Sigmoid colon (tissue), 7 donors: ENCODE data around the gene DTD1. TPM values are rescaled to one million over a fixed set of nuclear protein-coding genes. Genes with fewer than 3 reads are reported as not detected.

Source experiments
- DNase-seq: peaks from one replicate; pipeline ENCODE4 v3.0.0-alpha.2; 2019
- H3K27ac ChIP-seq, 4 donors: fragments of 200-600 bp; sonication (generic); one replicate each; pipeline ENCODE4 v1.5.1; 2016 to 2019; ENCODE audit warnings: mild to moderate bottlenecking in 1 of 4
- H3K27me3 ChIP-seq, 3 donors: fragments of 200-600 bp; sonication (generic); one replicate each; pipeline ENCODE4 v1.5.1; 2019; ENCODE audit warnings: mild to moderate bottlenecking in 1 of 3
- H3K36me3 ChIP-seq, 4 donors: fragments of 200-600 bp; sonication (generic); one replicate each; pipeline ENCODE4 v1.5.1; 2016 to 2019
- H3K4me1 ChIP-seq, 4 donors: fragments of 200-600 bp; sonication (generic); one replicate each; pipeline ENCODE4 v1.5.1; 2017 to 2019
- H3K4me3 ChIP-seq, 4 donors: fragments of 200-600 bp; sonication (generic); one replicate each; pipeline ENCODE4 v1.5.1; 2017 to 2019; ENCODE audit warnings: mild to moderate bottlenecking in 2 of 4, moderate library complexity in 1 of 4
- H3K9me3 ChIP-seq, 4 donors: fragments of 200-600 bp in 3 of 4; sonication (generic) in 3 of 4; one replicate each; pipeline versions ENCODE4 v1.5.1 to v1.6.1; 2013 to 2019
- EP300 ChIP-seq, 4 donors: sonication (generic); formaldehyde crosslinking; IDR thresholded peaks; one replicate each; pipeline ENCODE4 v1.6.1; 2017; ENCODE audit warnings: antibody characterized with exemption in 4 of 4
- POLR2A ChIP-seq, 2 donors: fragments of 450-650 bp; IDR thresholded peaks; one replicate each; pipeline ENCODE4 v1.6.1; 2016; ENCODE audit warnings: antibody characterized with exemption in 2 of 2, mild to moderate bottlenecking in 2 of 2, moderate library complexity in 2 of 2
- POLR2AphosphoS5 ChIP-seq, 4 donors: sonication (generic); formaldehyde crosslinking; IDR thresholded peaks; one replicate each; pipeline ENCODE4 v1.6.1; 2017; ENCODE audit warnings: antibody characterized with exemption in 4 of 4
- WGBS, 2 donors: extraction: QIAGEN DNeasy Blood & Tissue Kit; methylation state at CpG; one replicate each; pipeline ENCODE4 v1.1.7; 2013; 5-methylcytosine and 5-hydroxymethylcytosine counted together
- intact Hi-C: fragments of 100-400 bp; cut with DNase I; formaldehyde crosslinking; loops from one replicate; pipeline ENCODE4 v1.15.1; 2023
- polyA plus RNA-seq, 3 donors: library from polyadenylated mRNA; stranded (reverse); fragments of 200-250 nt; gene quantifications; one replicate each; pipeline ENCODE4 v1.2.3, GENCODE V29; 2013
- total RNA-seq, 4 donors: library from RNA; depleted of rRNA; stranded (reverse); fragments of >200 nt; gene quantifications; one replicate each; pipeline ENCODE4 v1.1.0, GENCODE V29; 2016
- TF ChIP-seq, protein P1 (sequence below), 4 experiments: fragments of 450-650 bp in 3 of 4; fragments of 200-600 bp in 1 of 4; IDR thresholded peaks; one replicate each; pipeline ENCODE4 v1.5.1; 2016 to 2019; ENCODE audit warnings: antibody characterized with exemption in 4 of 4, mild to moderate bottlenecking in 3 of 4, moderate library complexity in 2 of 4
- donor health status: healthy with polysubstance abuse.
- donor health status: Bipolar disorder and iron deficiency.
- donor health status: healthy.

Gene DTD1
- total and polyA plus RNA-seq, 7 donors, result 11.6 to 22.9 (median 18.9) TPM

DNA sequence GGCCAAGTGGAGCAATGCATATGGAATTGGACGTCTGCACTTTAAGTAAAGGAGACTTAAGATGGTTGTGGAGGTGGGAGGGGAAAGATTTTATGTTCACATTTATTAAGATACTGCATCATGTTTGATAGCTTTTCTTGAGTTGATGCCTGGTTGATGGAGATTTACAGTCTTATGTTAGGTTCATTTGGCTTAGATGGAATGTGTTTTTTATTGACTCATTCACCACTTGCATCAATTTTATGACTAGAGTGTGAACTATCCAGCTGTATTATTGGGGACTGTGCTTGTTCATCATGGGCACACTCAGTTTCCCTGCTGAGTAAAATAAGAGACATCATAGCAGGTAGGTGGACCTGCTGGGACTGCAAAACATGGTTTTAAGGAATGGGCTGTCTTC lies 134.5 kb downstream of the DTD1 start:
- Histone ChIP-seq H3K27ac (no peak overlapping the region), H3K9me3 (no peaks in the 10 kb centered on the region), H3K36me3 (no peaks in the 10 kb centered on the region), H3K4me1 (peaks cover 0 to 8% (median 3%) of the 10 kb centered on the region in 4 donors), H3K4me3 (no peak overlapping the region), H3K27me3 (no peaks in the 10 kb centered on the region)
- intact Hi-C loops, result no loop called here
- WGBS, 2 donors, result 88 to 98% methylated on average over 1 of the region's 1 CpG
- TF ChIP-seq POLR2A (IDR thresholded peaks at IDR 0.05), result no peak
- TF ChIP-seq, protein P1, sequence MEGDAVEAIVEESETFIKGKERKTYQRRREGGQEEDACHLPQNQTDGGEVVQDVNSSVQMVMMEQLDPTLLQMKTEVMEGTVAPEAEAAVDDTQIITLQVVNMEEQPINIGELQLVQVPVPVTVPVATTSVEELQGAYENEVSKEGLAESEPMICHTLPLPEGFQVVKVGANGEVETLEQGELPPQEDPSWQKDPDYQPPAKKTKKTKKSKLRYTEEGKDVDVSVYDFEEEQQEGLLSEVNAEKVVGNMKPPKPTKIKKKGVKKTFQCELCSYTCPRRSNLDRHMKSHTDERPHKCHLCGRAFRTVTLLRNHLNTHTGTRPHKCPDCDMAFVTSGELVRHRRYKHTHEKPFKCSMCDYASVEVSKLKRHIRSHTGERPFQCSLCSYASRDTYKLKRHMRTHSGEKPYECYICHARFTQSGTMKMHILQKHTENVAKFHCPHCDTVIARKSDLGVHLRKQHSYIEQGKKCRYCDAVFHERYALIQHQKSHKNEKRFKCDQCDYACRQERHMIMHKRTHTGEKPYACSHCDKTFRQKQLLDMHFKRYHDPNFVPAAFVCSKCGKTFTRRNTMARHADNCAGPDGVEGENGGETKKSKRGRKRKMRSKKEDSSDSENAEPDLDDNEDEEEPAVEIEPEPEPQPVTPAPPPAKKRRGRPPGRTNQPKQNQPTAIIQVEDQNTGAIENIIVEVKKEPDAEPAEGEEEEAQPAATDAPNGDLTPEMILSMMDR (IDR thresholded peaks at IDR 0.05), result no peak
- TF ChIP-seq POLR2AphosphoS5 (IDR thresholded peaks at IDR 0.05), result no peak
- TF ChIP-seq EP300 (IDR thresholded peaks at IDR 0.05), result no peak
- DNase-seq, result no peak

DNA sequence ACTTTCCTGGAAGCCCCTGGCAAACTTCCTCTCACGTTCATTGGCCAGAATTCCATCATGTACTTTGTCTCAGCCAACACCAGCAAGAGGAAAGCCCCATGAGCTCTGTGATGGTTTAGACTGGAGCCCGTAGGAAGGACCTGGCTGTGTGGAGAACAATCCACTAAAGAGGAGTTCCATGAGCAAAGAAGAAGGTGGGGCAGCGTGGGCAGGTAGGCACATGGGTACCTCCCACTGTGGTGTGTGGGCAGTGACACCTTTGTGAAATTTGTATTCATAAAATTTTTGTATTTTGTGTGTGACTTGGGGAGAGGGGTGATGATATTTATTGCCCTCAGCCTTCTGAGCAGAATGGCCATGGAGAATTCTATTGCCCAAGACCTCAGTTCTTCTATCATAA lies 136.2 kb downstream of the DTD1 start:
- H3K9me3 ChIP-seq, result no peaks in the 10 kb centered on the region
- intact Hi-C loops, result no loop called here
- WGBS, 2 donors, result 93 to 94% methylated on average over 3 of the region's 3 CpGs
- no peak for DNase-seq
- no peaks in the 10 kb centered on the region for H3K27me3 ChIP-seq
- H3K27ac ChIP-seq, result no peak overlapping the region
- no peak overlapping the region for H3K4me3 ChIP-seq
- TF ChIP-seq, protein P1 (IDR thresholded peaks at IDR 0.05), result no peak
- no peak for TF ChIP-seq POLR2AphosphoS5 (IDR thresholded peaks at IDR 0.05)
- peaks cover 0 to 13% (median 3%) of the 10 kb centered on the region in 4 donors for H3K4me1 ChIP-seq
- H3K36me3 ChIP-seq, result no peaks in the 10 kb centered on the region

DNA sequence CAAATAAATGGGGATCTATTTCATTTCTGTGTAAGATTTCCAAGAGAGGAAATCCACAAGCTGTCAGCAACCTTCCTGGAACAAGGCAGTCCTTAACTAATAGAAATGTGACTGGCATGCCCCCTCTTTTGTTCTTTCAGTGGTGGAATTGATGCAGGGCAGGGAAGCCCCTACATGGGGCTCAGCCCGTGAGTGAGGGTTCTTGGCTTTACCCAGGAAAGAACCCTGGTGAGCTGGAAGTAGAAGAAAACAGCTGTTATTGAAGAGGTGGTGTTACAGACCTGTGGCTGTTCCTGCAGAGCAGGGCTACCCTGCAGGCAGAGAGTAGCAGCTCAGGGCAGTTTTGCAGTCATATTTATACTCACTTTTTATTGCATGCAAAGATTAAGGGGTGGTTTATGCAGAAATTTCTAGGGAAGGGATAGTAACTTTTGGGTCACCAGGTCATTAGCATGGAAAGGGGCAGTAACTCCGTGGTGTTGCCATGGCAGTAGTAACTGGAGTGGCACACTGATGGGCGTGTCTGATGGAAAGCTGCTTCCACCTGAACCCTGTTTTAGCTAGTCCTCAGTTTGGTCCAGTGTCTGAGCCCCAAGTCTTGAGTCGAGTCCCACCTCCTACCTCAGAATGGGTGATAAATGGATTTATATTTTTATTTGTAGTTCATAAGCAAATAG lies 137.1 kb downstream of the DTD1 start:
- WGBS, 2 donors, result 77 to 86% methylated on average over 4 of the region's 4 CpGs
- H3K27ac ChIP-seq, result no peak overlapping the region
- H3K4me3 ChIP-seq, result no peak overlapping the region
- H3K4me1 ChIP-seq, result peaks cover 0 to 13% (median 3%) of the 10 kb centered on the region in 4 donors
- H3K36me3 ChIP-seq, result no peaks in the 10 kb centered on the region
- no peak for DNase-seq
- intact Hi-C loops, result no loop called here
- H3K27me3 ChIP-seq, result no peaks in the 10 kb centered on the region
- H3K9me3 ChIP-seq, result no peaks in the 10 kb centered on the region
- TF ChIP-seq, protein P1 (IDR thresholded peaks at IDR 0.05), result no peak
- TF ChIP-seq POLR2A (IDR thresholded peaks at IDR 0.05), result no peak
- no peak for TF ChIP-seq POLR2AphosphoS5 (IDR thresholded peaks at IDR 0.05)
- TF ChIP-seq EP300 (IDR thresholded peaks at IDR 0.05), result no peak

DNA sequence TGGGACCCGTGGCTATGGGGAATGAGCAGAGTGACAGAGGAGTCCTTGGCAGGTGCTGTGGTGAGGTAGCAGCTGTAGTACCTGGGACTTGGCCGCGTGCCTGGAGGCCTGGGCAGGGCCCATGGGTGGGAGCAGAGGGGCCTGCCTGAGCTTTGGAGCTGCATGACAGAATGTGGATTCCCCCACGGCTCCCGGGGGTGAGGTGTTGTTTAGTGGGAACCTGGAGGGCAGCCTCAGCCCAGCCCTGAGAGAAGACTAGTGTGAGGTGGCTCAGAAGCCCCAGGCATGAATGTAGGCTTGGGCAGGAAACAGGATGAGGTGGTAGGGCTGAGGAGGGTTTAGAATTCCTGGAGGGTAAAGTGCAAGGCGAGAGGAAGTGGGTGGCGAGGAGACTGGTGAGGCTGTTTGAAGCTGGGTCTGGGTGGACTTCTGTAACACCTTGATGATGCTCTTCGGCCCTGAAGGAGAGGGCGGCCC lies 139.2 kb downstream of the DTD1 start:
- no peak for DNase-seq
- Histone ChIP-seq H3K4me1 (peaks cover 0 to 7% (median under 1%) of the 10 kb centered on the region in 4 donors), H3K36me3 (no peaks in the 10 kb centered on the region), H3K9me3 (no peaks in the 10 kb centered on the region), H3K4me3 (no peak overlapping the region), H3K27me3 (no peaks in the 10 kb centered on the region), H3K27ac (no peak overlapping the region)
- 25 to 81% methylated on average over 9 of the region's 9 CpGs for WGBS, 2 donors
- TF ChIP-seq EP300 (IDR thresholded peaks at IDR 0.05), result no peak
- TF ChIP-seq, protein P1 (IDR thresholded peaks at IDR 0.05), result no peak
- TF ChIP-seq POLR2AphosphoS5 (IDR thresholded peaks at IDR 0.05), result no peak
- intact Hi-C loops, result no loop called here
